WTC11 (cell line): ENCODE results near the gene GPR27.

ENCODE experiments used
- CTCF ChIP-seq: fragments of 200-600 bp; IDR thresholded peaks from 2 replicates; pipeline ENCODE4 v1.8.0; 2022; ENCODE audit warnings: antibody characterized with exemption
- GABPB1 ChIP-seq: sonication (generic); formaldehyde crosslinking; IDR thresholded peaks from 2 replicates; pipeline ENCODE4 v1.8.1; 2023; ENCODE audit warnings: mild to moderate bottlenecking, missing genetic modification reagents
- IRF2 ChIP-seq: sonication (generic); formaldehyde crosslinking; IDR thresholded peaks from 2 replicates; pipeline ENCODE4 v1.8.0; 2022; ENCODE audit warnings: low read depth, missing genetic modification reagents, borderline replicate concordance
- MAX ChIP-seq: sonication (generic); formaldehyde crosslinking; IDR thresholded peaks from 2 replicates; pipeline ENCODE4 v1.8.0; 2022; ENCODE audit warnings: mild to moderate bottlenecking, missing genetic modification reagents
- SP1 ChIP-seq: sonication (generic); formaldehyde crosslinking; conservative IDR thresholded peaks from 2 replicates; pipeline ENCODE4 v1.8.1; 2022; ENCODE audit warnings: missing genetic modification reagents
- TEAD4 ChIP-seq: sonication (generic); formaldehyde crosslinking; IDR thresholded peaks from 2 replicates; pipeline ENCODE4 v1.8.0; 2022; ENCODE audit warnings: mild to moderate bottlenecking, missing genetic modification reagents
- ZNF512 ChIP-seq: sonication (generic); formaldehyde crosslinking; IDR thresholded peaks from 2 replicates; pipeline ENCODE4 v1.8.1; 2022; ENCODE audit warnings: missing genetic modification reagents, borderline replicate concordance

- TF ChIP-seq CTCF: no peak
- TF ChIP-seq MAX (CRISPR knock-in tag): no peak
- no peak for TF ChIP-seq SP1 (CRISPR knock-in tag)
- TF ChIP-seq IRF2 (CRISPR knock-in tag): no peak
- no peak for TF ChIP-seq TEAD4 (CRISPR knock-in tag)
- no peak for TF ChIP-seq GABPB1 (CRISPR knock-in tag)
- no peak for TF ChIP-seq ZNF512 (CRISPR knock-in tag)
Observed at GRCh38 chr3:71705681-71706080, 48.0 kb upstream of the GPR27 start.
